AG20443 (cell line): ENCODE data around the gene DHX57.
"Not testable (repeated sequence)": the region's sequence is repeated elsewhere in the genome, so short reads cannot be mapped to it uniquely, and the experiment has no call there.

Experiments
- DNase-seq: peaks from one replicate; pipeline ENCODE4 v3.0.0; 2012; ENCODE audit warnings: low spot score, mixed read lengths

DHX57 gene

GRCh38 chr2:38794235-38794946, 81.3 kb downstream of the DHX57 start:
- no peak for DNase-seq

GRCh38 chr2:38793511-38793910, 82.2 kb downstream of the DHX57 start:
- DNase-seq, result no peak

- no peak for DNase-seq
These were observed 83.0 kb downstream of the DHX57 start for GRCh38 chr2:38792751-38793150.

GRCh38 chr2:38792321-38792720, 83.4 kb downstream of the DHX57 start:
- not testable (repeated sequence) for DNase-seq

GRCh38 chr2:38791744-38792143, 84.0 kb downstream of the DHX57 start:
- no peak for DNase-seq

- DNase-seq, result no peak
These were observed 86.0 kb downstream of the DHX57 start for GRCh38 chr2:38789691-38790090.

- no peak for DNase-seq
These were observed 87.4 kb downstream of the DHX57 start for GRCh38 chr2:38788306-38788705.

GRCh38 chr2:38783586-38783985, 92.1 kb downstream of the DHX57 start:
- DNase-seq, result no peak

GRCh38 chr2:38778687-38779082, 97.0 kb downstream of the DHX57 start:
- no peak for DNase-seq

GRCh38 chr2:38776531-38776930, 99.2 kb downstream of the DHX57 start:
- DNase-seq, result no peak

- DNase-seq, result no peak
These were observed 99.9 kb downstream of the DHX57 start for GRCh38 chr2:38775921-38776225.

GRCh38 chr2:38775097-38775920, 100.4 kb downstream of the DHX57 start:
- no peak for DNase-seq

- DNase-seq, result peak; percentile 58
These were observed 104.1 kb downstream of the DHX57 start for GRCh38 chr2:38771632-38772031.

GRCh38 chr2:38765551-38765950, 110.2 kb downstream of the DHX57 start:
- DNase-seq, result no peak

- peak; percentile 62 for DNase-seq
These were observed 110.6 kb downstream of the DHX57 start for GRCh38 chr2:38765149-38765548.

GRCh38 chr2:38763728-38764127, 112.0 kb downstream of the DHX57 start:
- no peak for DNase-seq

GRCh38 chr2:38763228-38763627, 112.5 kb downstream of the DHX57 start:
- no peak for DNase-seq

- DNase-seq, result not testable (repeated sequence)
These were observed 119.8 kb downstream of the DHX57 start for GRCh38 chr2:38755891-38756290.

GRCh38 chr2:38754506-38754905, 121.2 kb downstream of the DHX57 start:
- no peak for DNase-seq

GRCh38 chr2:38754049-38754448, 121.7 kb downstream of the DHX57 start:
- no peak for DNase-seq

GRCh38 chr2:38751596-38752410, 123.9 kb downstream of the DHX57 start:
- DNase-seq, result peak; percentile 35

GRCh38 chr2:38750891-38751595, 124.7 kb downstream of the DHX57 start, which contains the start of gene SRSF7:
TSS of gene SRSF7 (minus strand) at chr2:38751361. CDS start at chr2:38751256, 105 bp downstream.
- DNase-seq, result peak; percentile 99
